A673 (cell line): ENCODE results near the gene GATAD2B. TPM values are rescaled to one million over a fixed set of nuclear protein-coding genes. Genes with fewer than 3 reads are reported as not detected.

Experiments
- BruUV-seq: library from RNA; stranded (reverse); fragments of 400-500 nt; replicated peaks from 2 replicates; lab custom pipeline; 2021; lab: Mats Ljungman, UMichigan
- CTCF ChIA-PET: fragments of 300-600 bp; sonication (Branson Sonifier 250); formaldehyde crosslinking; loops from one replicate; lab custom pipeline; 2022; ENCODE audit warnings: antibody characterized with exemption; lab: Charles Lee
- POLR2A ChIA-PET: fragments of 300-600 bp; sonication (Branson Sonifier 250); formaldehyde crosslinking; loops from one replicate; lab custom pipeline; 2022; ENCODE audit warnings: antibody characterized with exemption; ENCODE audit not compliant: low non-redundant PET; lab: Charles Lee
- DNase-seq: peaks from one replicate; pipeline ENCODE4 v3.0.0-alpha.2; 2015; ENCODE audit warnings: low spot score
- H3K27ac ChIP-seq: fragments of 200-600 bp; sonication (generic); 2 replicates; pipeline ENCODE4 v1.5.1; 2016; ENCODE audit warnings: mixed run types, low read depth, mild to moderate bottlenecking, mixed read lengths, antibody characterized with exemption, low read length; ENCODE audit not compliant: poor library complexity, severe bottlenecking
- H3K27me3 ChIP-seq: fragments of 200-600 bp; sonication (generic); replicated peaks from 2 replicates; pipeline ENCODE4 v1.6.1; 2017; ENCODE audit warnings: mixed run types, low read depth, mild to moderate bottlenecking, mixed read lengths, antibody characterized with exemption, low read length; ENCODE audit not compliant: insufficient read depth, poor library complexity
- H3K36me3 ChIP-seq: fragments of 200-600 bp; sonication (generic); 2 replicates; pipeline ENCODE4 v1.6.1; 2016; ENCODE audit warnings: mixed run types, mild to moderate bottlenecking, mixed read lengths, antibody characterized with exemption, low read length; ENCODE audit not compliant: insufficient read depth, poor library complexity, severe bottlenecking
- H3K4me1 ChIP-seq: fragments of 200-600 bp; sonication (generic); 2 replicates; pipeline ENCODE4 v1.6.1; 2017; ENCODE audit warnings: mixed run types, mild to moderate bottlenecking, mixed read lengths, antibody characterized with exemption, low read length; ENCODE audit not compliant: insufficient read depth, poor library complexity, severe bottlenecking
- H3K4me3 ChIP-seq: fragments of 200-600 bp; sonication (generic); 2 replicates; pipeline ENCODE4 v1.5.1; 2016; ENCODE audit warnings: low read depth, mixed run types, mild to moderate bottlenecking, mixed read lengths, low read length; ENCODE audit not compliant: poor library complexity, severe bottlenecking
- H3K9me3 ChIP-seq: fragments of 200-600 bp; sonication (generic); 2 replicates; pipeline ENCODE4 v1.6.1; 2016; ENCODE audit warnings: mixed run types, low read depth, mild to moderate bottlenecking, mixed read lengths, antibody characterized with exemption, low read length; ENCODE audit not compliant: poor library complexity, severe bottlenecking
- EZH2 ChIP-seq: fragments of 200-600 bp; sonication (generic); IDR thresholded peaks from 2 replicates; pipeline ENCODE4 v1.6.1; 2017; ENCODE audit warnings: borderline replicate concordance, low read depth, mild to moderate bottlenecking, mixed read lengths, antibody characterized with exemption, low read length; ENCODE audit not compliant: poor library complexity, severe bottlenecking
- intact Hi-C: fragments of 100-400 bp; cut with micrococcal nuclease; formaldehyde crosslinking; loops from one replicate; pipeline ENCODE4 v1.10.0; 2022; ENCODE audit not compliant: unreplicated experiment
- total RNA-seq: library from RNA; stranded (reverse); gene quantifications from 2 replicates; pipeline ENCODE4 v1.2.3, GENCODE V29; 2021
- TF ChIP-seq, protein P1 (sequence below): fragments of 300-800, 200-600 bp; sonication (generic); conservative IDR thresholded peaks from 2 replicates; pipeline ENCODE4 v1.5.1; 2017; ENCODE audit warnings: low read depth, mild to moderate bottlenecking, antibody characterized with exemption, low read length, moderate library complexity, mixed read lengths

The GATAD2B gene
- total RNA-seq, 1 experiment from 2014 or later, result 58.8 TPM

DNA sequence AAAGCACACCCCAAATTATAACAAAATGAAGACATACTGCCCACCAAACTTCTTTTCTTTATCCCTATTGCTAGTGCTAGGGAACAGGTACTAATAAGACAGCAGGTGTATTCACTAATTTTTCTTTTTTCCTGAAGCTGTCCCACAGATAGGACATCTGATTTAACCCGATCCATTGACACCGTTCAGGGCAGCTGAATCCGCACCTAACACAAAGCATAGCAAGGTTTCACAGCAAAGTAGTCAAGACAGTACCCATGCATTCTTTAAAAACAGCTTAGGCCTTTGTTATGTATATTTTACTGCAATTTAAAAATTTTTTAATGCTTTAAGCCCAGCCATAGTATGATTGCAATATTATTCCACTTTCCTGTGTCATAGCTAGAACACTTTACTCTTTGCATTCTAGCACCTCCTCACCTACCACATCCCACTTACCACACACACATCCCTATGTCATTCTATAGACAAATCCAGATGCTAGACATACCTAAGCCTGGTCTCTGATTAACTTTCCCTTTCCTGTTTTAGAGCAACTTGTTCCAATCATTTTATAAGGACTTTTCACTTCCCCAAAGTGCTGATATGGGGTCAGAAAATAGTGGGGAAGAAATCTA lies 40.4 kb downstream of the GATAD2B start:
- Histone ChIP-seq H3K9me3 (no peaks in the 10 kb centered on the region), H3K4me1 (peaks cover 32% of the 10 kb centered on the region), H3K4me3 (peak overlapping the region; percentile 42), H3K36me3 (no peaks in the 10 kb centered on the region), H3K27me3 (no peaks in the 10 kb centered on the region), H3K27ac (peak overlapping the region; percentile 67)
- TF ChIP-seq EZH2, result no peak
- TF ChIP-seq, protein P1, sequence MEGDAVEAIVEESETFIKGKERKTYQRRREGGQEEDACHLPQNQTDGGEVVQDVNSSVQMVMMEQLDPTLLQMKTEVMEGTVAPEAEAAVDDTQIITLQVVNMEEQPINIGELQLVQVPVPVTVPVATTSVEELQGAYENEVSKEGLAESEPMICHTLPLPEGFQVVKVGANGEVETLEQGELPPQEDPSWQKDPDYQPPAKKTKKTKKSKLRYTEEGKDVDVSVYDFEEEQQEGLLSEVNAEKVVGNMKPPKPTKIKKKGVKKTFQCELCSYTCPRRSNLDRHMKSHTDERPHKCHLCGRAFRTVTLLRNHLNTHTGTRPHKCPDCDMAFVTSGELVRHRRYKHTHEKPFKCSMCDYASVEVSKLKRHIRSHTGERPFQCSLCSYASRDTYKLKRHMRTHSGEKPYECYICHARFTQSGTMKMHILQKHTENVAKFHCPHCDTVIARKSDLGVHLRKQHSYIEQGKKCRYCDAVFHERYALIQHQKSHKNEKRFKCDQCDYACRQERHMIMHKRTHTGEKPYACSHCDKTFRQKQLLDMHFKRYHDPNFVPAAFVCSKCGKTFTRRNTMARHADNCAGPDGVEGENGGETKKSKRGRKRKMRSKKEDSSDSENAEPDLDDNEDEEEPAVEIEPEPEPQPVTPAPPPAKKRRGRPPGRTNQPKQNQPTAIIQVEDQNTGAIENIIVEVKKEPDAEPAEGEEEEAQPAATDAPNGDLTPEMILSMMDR, result no peak
- intact Hi-C loops, result no loop called here
- POLR2A ChIA-PET, result interaction anchor here (0.6 kb wide), 1 partner anchor 1116 kb away, joined by 5 read pairs; no protein-coding TSS in a partner anchor
- no peak for DNase-seq
- CTCF ChIA-PET, result no interaction called here
- BruUV-seq, result no TSS peak

DNA sequence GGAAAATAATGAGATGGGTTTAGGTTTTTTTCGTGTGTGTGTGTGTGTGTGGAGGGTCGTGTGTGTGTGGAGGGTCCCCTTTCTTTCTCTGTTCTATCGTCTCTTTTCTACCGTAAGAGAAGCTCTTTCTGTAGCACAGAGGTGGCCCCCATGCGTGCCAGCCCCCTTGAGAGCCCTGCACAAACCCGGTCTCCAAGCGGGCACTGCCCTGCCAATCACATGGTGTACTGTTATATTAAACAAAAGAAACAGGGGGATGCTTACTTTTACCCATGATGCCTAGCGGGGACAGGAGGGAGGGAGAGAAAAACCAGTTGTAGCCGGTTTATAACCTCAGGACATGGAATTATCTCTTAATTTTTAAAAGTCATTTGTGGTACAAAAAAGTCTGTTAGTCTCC lies 41.0 kb downstream of the GATAD2B start:
- Histone ChIP-seq H3K36me3 (no peaks in the 10 kb centered on the region), H3K4me1 (peaks cover 32% of the 10 kb centered on the region), H3K4me3 (peak overlapping the region; percentile 42), H3K27ac (peak overlapping the region; percentile 67), H3K27me3 (no peaks in the 10 kb centered on the region), H3K9me3 (no peaks in the 10 kb centered on the region)
- no TSS peak for BruUV-seq
- TF ChIP-seq EZH2, result no peak
- TF ChIP-seq, protein P1, result no peak
- intact Hi-C loops, result no loop called here
- CTCF ChIA-PET, result no interaction called here
- POLR2A ChIA-PET, result interaction anchor here (0.6 kb wide), 1 partner anchor 1117 kb away, joined by 5 read pairs; no protein-coding TSS in a partner anchor
- peak; percentile 86 for DNase-seq

DNA sequence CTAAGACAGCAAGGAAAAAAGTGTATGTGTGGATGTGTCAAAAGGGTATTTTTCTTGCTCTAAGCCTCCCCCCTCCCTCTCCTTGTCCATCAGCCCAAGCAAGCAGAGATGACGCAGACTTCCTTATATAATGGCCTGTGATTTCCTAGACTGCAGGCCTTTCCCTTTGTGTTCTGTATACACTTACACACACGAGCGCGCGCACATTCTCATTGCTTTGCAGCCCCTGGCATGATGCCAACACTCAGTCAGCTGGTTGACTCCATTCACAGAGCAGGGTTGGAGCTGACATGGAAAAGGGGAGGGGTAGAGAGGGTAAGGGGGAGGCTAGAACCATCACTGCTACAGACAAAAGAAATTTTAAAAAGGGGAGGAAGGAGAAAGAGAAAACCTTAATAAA lies 41.8 kb downstream of the GATAD2B start:
- no peaks in the 10 kb centered on the region for H3K27me3 ChIP-seq
- ChIA-PET CTCF (no interaction called here), POLR2A (no interaction called here)
- peak overlapping the region; percentile 42 for H3K4me3 ChIP-seq
- H3K27ac ChIP-seq, result peak overlapping the region; percentile 67
- intact Hi-C loops, result no loop called here
- DNase-seq, result peak; percentile 99
- H3K4me1 ChIP-seq, result peaks cover 32% of the 10 kb centered on the region
- H3K9me3 ChIP-seq, result no peaks in the 10 kb centered on the region
- H3K36me3 ChIP-seq, result no peaks in the 10 kb centered on the region
- BruUV-seq, result no TSS peak
- no peak for TF ChIP-seq EZH2
- TF ChIP-seq, protein P1, result no peak
